Dendritic cell treated with granulocyte-macrophage colony-stimulating factor and Interleukin-4, amounts not matched to agents 40 ng/mL and 50 ng/mL, for 4 days (primary cell): ENCODE results near the gene SSUH2.
"Not testable (repeated sequence)": the region's sequence is repeated elsewhere in the genome, so short reads cannot be mapped to it uniquely, and the experiment has no call there.

ENCODE experiments used
- H3K27ac Mint-ChIP-seq: one replicate; pipeline ENCODE4 v1.8.0; 2022; ENCODE audit warnings: mild to moderate bottlenecking, mixed read lengths
- H3K27me3 Mint-ChIP-seq: one replicate; pipeline ENCODE4 v1.8.0; 2022; ENCODE audit warnings: mild to moderate bottlenecking, mixed read lengths
- H3K36me3 Mint-ChIP-seq: one replicate; pipeline ENCODE4 v1.8.0; 2022; ENCODE audit warnings: low read depth, mixed read lengths
- H3K4me1 Mint-ChIP-seq: one replicate; pipeline ENCODE4 v1.8.0; 2022; ENCODE audit warnings: low read depth, mixed read lengths
- H3K4me3 Mint-ChIP-seq: one replicate; pipeline ENCODE4 v1.8.0; 2022; ENCODE audit warnings: mild to moderate bottlenecking, moderate library complexity, mixed read lengths
- H3K9me3 Mint-ChIP-seq: one replicate; pipeline ENCODE4 v1.8.0; 2022; ENCODE audit warnings: mixed read lengths
- intact Hi-C: fragments of 100-400 bp; cut with micrococcal nuclease; formaldehyde crosslinking; loops from one replicate; pipeline ENCODE4 v1.15.0; 2022

The SSUH2 gene

DNA sequence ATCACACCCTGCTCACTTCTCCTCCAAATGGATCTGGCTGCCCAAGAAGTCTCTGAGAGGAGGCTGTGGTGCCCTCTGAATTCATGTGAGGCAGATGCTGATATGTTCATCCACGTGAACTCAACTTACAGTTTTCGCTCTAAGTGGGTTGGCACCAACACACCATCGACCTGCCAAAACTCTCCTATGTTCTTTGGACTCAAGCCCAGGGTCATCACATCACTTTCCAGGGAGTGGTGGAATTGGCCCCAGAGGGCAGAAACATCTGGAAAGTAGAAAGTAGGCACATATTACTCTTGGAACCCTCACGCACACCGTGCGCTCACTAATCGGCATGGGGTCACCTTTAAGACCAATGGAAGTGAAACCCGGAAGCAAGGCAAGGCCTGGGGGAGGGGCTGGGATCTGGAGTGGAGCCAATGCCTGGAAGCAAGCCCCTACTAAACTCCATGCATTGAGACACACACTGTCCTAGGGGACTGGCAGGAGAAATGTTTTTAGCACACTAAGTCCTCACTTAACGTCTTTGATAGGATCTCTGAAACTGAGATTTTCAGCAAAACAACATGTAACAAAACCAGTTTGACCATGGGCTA, 41.4 kb downstream of the SSUH2 start:
- intact Hi-C loops: no loop called here
- Mint-ChIP-seq H3K36me3 (no peaks in the 10 kb centered on the region), H3K4me3 (no peak overlapping the region), H3K27ac (peak overlapping the region; percentile 17), H3K9me3 (no peaks in the 10 kb centered on the region), H3K27me3 (peaks cover 13% of the 10 kb centered on the region), H3K4me1 (peaks cover 18% of the 10 kb centered on the region)

GRCh38 chr3:8600457-8600856, 44.1 kb downstream of the SSUH2 start:
- Mint-ChIP-seq H3K36me3 (no peaks in the 10 kb centered on the region), H3K4me1 (peaks cover 7% of the 10 kb centered on the region), H3K27ac (no peak overlapping the region), H3K9me3 (no peaks in the 10 kb centered on the region), H3K27me3 (peaks cover 2% of the 10 kb centered on the region), H3K4me3 (no peak overlapping the region)
- intact Hi-C loops: no loop called here

DNA sequence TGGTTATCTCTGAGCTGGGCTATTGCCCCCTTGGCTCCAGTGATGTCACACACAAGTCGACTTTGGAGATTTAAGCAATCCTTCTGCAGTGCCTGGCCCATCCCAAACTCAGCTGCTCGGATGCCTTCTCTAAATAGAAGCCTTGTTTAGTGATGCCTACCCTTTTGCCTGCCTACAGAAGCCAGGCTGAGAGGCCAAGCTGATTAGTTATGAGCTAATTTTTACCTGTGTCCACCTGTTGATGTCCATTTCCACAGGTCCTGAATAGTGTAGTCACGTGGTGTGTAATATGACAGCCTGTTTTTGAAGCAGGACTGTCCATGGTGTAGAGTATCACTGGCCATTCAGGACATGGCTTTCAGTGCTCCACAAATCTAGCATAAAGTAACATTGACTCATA, 45.5 kb downstream of the SSUH2 start:
- Mint-ChIP-seq H3K9me3 (no peaks in the 10 kb centered on the region), H3K4me3 (no peak overlapping the region), H3K27ac (no peak overlapping the region), H3K27me3 (peaks cover 2% of the 10 kb centered on the region), H3K36me3 (no peaks in the 10 kb centered on the region), H3K4me1 (no peaks in the 10 kb centered on the region)
- intact Hi-C loops: no loop called here

DNA sequence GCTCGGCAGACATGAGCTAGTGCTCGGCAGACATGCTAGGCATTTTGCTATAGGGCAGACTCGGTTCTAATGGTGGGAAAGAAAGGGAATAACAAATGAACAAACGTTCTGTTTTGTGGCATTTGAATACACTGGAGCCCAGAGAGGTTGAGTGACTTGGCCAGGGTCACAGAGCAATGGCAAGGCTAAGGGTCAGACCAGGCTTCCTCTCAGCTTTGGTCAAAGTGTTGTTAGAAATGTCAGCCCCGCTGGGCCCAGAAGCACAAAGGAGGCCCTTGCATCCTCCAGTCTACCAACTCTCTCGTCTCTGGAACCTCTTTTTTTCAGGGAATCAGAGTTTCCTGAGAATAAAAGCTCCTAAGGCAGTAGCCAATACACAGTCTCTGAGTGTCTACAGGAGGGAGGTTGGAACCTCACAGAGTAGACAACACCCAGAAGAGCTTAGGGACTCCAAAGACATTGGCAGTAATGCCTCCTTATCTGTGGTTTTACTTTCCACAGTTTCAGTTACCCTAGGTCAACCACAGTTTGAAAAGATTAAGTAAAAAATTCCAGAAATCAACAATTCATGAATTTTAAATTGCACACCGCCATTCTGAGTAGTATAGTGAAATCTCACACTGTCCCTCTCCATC, 47.3 kb downstream of the SSUH2 start:
- no peaks in the 10 kb centered on the region for H3K36me3 Mint-ChIP-seq
- no peaks in the 10 kb centered on the region for H3K4me1 Mint-ChIP-seq
- intact Hi-C loops: no loop called here
- H3K9me3 Mint-ChIP-seq: no peaks in the 10 kb centered on the region
- H3K27me3 Mint-ChIP-seq: no peaks in the 10 kb centered on the region
- no peak overlapping the region for H3K27ac Mint-ChIP-seq
- no peak overlapping the region for H3K4me3 Mint-ChIP-seq

DNA sequence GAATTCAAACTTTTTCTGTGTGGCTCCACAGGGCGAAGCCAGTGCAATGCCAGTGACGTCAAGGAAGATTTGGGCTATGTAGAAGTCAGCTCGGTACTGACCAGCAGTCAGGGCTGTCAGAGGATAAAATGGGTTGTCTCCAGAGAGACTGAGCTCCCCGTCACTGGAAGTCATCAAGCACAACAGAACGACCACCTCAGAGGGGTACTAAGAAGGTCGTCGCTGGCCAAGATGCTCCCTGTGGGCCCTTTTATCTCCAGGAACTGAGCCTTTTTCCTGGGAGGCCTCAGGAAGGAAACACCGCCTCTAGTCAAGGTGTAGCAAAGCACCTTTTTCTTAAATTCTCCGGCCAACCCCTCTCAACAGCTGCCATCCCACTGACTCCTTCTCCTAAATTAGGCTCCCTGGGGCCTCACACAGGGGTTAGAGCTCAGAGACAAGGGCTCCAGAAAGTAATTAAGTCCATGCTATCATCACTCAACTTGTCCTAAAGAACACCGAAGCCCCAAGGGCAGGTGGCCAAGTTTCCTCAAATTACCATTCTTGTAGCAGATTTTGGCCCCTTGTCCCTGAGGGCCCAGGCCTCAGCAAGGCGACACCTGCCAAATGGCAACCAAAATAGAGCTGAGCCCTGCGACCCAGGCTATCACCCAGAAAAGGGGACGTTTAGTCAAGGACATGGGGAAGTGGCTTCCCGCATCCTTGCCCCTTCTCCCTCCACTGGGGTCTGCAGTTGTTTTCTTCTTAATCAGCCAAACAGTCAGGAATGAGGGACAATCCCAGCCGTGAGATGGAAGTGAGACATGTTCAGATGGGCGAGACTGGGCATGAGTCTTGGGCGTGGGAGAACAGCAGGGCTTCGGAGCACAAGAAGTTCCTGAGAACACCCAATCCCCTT, 48.0 kb downstream of the SSUH2 start:
- Mint-ChIP-seq H3K4me3 (no peak overlapping the region), H3K4me1 (no peaks in the 10 kb centered on the region), H3K27ac (no peak overlapping the region), H3K36me3 (no peaks in the 10 kb centered on the region), H3K9me3 (no peaks in the 10 kb centered on the region), H3K27me3 (no peaks in the 10 kb centered on the region)
- intact Hi-C loops: no loop called here

DNA sequence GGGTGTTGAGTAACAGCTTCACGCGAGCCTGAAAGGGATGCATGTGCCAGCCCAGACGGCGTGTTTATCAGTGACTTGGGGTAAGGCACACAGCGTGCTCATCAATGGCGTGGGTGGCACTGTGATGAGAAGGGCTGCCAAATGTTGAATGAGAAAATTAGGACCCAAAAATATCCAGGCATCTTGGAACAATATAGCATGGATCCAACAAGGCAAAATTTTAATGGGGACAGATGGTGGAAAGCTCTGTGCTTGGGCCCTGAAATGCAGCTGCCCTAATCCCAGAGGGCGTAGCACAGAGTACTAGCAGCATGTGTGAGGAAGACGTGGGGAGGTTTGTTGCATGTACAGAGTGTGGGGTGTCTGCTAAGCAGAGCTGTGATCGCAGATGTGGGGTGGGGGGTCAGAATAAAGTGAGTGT, 48.9 kb downstream of the SSUH2 start:
- no peak overlapping the region for H3K27ac Mint-ChIP-seq
- H3K4me3 Mint-ChIP-seq: no peak overlapping the region
- no peaks in the 10 kb centered on the region for H3K9me3 Mint-ChIP-seq
- no peaks in the 10 kb centered on the region for H3K27me3 Mint-ChIP-seq
- intact Hi-C loops: no loop called here
- H3K4me1 Mint-ChIP-seq: no peaks in the 10 kb centered on the region
- H3K36me3 Mint-ChIP-seq: no peaks in the 10 kb centered on the region

GRCh38 chr3:8595252-8595651, 49.3 kb downstream of the SSUH2 start:
- H3K9me3 Mint-ChIP-seq: no peaks in the 10 kb centered on the region
- H3K27me3 Mint-ChIP-seq: no peaks in the 10 kb centered on the region
- no peak overlapping the region for H3K27ac Mint-ChIP-seq
- H3K4me3 Mint-ChIP-seq: no peak overlapping the region
- intact Hi-C loops: no loop called here
- no peaks in the 10 kb centered on the region for H3K36me3 Mint-ChIP-seq
- no peaks in the 10 kb centered on the region for H3K4me1 Mint-ChIP-seq

- Mint-ChIP-seq H3K36me3 (no peaks in the 10 kb centered on the region), H3K4me3 (no peak overlapping the region), H3K9me3 (no peaks in the 10 kb centered on the region), H3K27ac (no peak overlapping the region), H3K27me3 (no peaks in the 10 kb centered on the region), H3K4me1 (no peaks in the 10 kb centered on the region)
- intact Hi-C loops: no loop called here
Measured at GRCh38 chr3:8593021-8593827, 51.4 kb downstream of the SSUH2 start.

DNA sequence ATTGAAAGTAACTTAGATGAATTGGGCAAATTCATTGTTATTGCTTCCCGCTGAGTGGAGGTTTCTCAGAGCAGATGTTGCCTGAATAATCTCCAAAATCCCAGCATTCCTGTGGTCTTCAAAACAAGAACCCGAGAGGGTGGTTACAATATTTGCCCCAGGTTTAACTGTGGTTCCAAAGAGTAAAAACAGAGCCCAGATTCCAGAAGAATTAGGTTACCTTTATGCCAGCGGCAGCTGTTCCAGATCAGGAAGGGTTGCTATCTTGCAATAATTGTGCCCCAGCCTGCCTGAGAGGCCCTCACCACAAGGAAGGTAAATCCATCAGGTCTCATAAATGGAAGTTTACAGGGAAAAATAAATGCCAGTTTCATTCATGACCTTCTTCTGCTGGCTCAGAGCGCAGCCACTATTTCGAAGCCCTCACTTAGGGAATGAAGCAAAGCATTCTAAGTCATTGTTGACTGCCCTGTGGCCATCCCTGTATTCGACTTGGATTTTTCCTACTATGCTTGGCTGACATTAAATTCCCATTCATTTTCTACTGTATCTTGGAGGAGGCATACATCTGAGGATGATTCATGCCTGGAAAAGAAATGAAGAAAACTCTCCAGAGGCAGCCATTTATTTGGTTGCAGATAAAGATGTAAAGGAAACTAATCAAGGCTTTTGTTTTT, 54.6 kb downstream of the SSUH2 start:
- Mint-ChIP-seq H3K4me1 (no peaks in the 10 kb centered on the region), H3K9me3 (no peaks in the 10 kb centered on the region), H3K27ac (no peak overlapping the region), H3K27me3 (no peaks in the 10 kb centered on the region), H3K36me3 (no peaks in the 10 kb centered on the region), H3K4me3 (no peak overlapping the region)
- intact Hi-C loops: no loop called here

- intact Hi-C loops: no loop called here
- H3K27ac Mint-ChIP-seq: no peak overlapping the region
- H3K4me1 Mint-ChIP-seq: peaks cover 6% of the 10 kb centered on the region
- H3K27me3 Mint-ChIP-seq: peaks cover 5% of the 10 kb centered on the region
- no peaks in the 10 kb centered on the region for H3K9me3 Mint-ChIP-seq
- no peak overlapping the region for H3K4me3 Mint-ChIP-seq
- H3K36me3 Mint-ChIP-seq: no peaks in the 10 kb centered on the region
Measured at GRCh38 chr3:8584661-8585060, 59.9 kb downstream of the SSUH2 start.

- intact Hi-C loops: no loop called here
- no peaks in the 10 kb centered on the region for H3K9me3 Mint-ChIP-seq
Measured at GRCh38 chr3:8581806-8582445, 62.7 kb downstream of the SSUH2 start.

GRCh38 chr3:8581373-8581772, 63.2 kb downstream of the SSUH2 start:
- Mint-ChIP-seq H3K27ac (no peak overlapping the region), H3K9me3 (no peaks in the 10 kb centered on the region), H3K4me1 (peaks cover 16% of the 10 kb centered on the region), H3K27me3 (peaks cover 5% of the 10 kb centered on the region), H3K36me3 (no peaks in the 10 kb centered on the region), H3K4me3 (no peak overlapping the region)
- intact Hi-C loops: no loop called here

More at GRCh38 chr3:8581806-8582445, 62.7 kb downstream of the SSUH2 start:
- peaks cover 5% of the 10 kb centered on the region for H3K27me3 Mint-ChIP-seq
- H3K4me1 Mint-ChIP-seq: peaks cover 16% of the 10 kb centered on the region
- no peaks in the 10 kb centered on the region for H3K36me3 Mint-ChIP-seq
- no peak overlapping the region for H3K27ac Mint-ChIP-seq
- H3K4me3 Mint-ChIP-seq: no peak overlapping the region

DNA sequence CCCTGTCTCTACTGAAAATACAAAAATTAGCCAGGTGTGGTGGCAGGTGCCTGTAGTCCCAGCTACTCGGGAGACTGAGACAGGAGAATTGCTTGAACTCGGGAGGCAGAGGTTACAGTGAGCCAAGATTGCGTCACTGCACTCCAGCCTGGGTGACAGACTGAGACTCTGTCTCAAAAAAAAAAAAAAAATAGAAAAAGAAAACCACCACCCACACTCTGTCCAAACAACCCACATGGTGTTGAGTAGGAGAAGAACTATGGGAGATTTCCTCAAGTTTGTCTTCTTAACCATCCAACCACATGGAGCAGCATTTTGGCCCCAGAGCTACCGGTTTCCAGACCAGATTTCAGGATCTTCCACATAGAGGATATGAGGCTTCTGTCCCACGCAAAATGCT, 64.2 kb downstream of the SSUH2 start:
- not testable (repeated sequence) for H3K27ac Mint-ChIP-seq, H3K4me3 Mint-ChIP-seq

More for the DNA sequence above, 64.2 kb downstream of the SSUH2 start:
- H3K9me3 Mint-ChIP-seq, H3K27me3 Mint-ChIP-seq, intact Hi-C loops, H3K36me3 Mint-ChIP-seq: not testable (repeated sequence)
- peaks cover 16% of the 10 kb centered on the region for H3K4me1 Mint-ChIP-seq
